Measurements from ENCODE around the gene SYT2.

DNA sequence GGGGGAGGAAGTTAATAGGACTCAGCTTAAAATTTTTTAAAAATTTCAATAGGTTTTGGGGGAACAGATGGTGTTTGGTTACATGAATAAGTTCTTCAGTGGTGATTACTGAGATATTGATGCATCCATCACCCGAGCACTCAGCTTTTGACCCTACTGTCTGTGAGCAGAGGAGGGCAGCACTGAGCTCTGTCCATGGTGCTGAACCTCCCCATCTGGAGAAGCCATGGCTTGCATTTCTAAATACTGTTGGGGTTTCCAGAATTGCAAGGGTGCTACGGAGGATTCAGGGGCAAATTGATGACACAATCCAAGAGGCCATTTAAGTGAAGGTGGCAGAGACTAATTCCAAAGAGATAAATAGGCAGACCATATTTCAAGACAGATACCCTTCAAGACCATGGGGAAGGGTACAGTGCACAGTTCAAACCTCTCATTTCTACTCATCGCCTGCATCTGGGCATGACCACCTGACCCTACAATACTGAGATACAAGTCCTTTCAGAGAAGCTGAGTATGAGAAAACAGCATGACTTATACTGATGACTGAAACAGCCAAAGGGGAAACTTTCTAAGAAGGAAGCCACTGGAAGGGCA lies 17.2 kb downstream of the SYT2 start:
- TF ChIP-seq, protein P1, sequence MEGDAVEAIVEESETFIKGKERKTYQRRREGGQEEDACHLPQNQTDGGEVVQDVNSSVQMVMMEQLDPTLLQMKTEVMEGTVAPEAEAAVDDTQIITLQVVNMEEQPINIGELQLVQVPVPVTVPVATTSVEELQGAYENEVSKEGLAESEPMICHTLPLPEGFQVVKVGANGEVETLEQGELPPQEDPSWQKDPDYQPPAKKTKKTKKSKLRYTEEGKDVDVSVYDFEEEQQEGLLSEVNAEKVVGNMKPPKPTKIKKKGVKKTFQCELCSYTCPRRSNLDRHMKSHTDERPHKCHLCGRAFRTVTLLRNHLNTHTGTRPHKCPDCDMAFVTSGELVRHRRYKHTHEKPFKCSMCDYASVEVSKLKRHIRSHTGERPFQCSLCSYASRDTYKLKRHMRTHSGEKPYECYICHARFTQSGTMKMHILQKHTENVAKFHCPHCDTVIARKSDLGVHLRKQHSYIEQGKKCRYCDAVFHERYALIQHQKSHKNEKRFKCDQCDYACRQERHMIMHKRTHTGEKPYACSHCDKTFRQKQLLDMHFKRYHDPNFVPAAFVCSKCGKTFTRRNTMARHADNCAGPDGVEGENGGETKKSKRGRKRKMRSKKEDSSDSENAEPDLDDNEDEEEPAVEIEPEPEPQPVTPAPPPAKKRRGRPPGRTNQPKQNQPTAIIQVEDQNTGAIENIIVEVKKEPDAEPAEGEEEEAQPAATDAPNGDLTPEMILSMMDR (IDR thresholded peaks at IDR 0.05; ENCODE audit: low read depth, low read length, poor library complexity, severe bottlenecking), result no peak
- TF ChIP-seq EZH2phosphoT487 (IDR thresholded peaks at IDR 0.05; ENCODE audit: borderline replicate concordance, low read length), result no peak

Data from DOHH2 (cell line).